H9 (cell line): ENCODE measurements around the gene TMTC1. TPM values are rescaled to one million over a fixed set of nuclear protein-coding genes. Genes with fewer than 3 reads are reported as not detected.

Experiments
- DNase-seq: peaks from one replicate; pipeline ENCODE4 v3.0.0-alpha.2; 2017
- H2AFZ ChIP-seq: one replicate; pipeline ENCODE4 v1.6.1; 2013; ENCODE audit warnings: mild to moderate bottlenecking, low read length, control low read depth, moderate library complexity
- H2AK5ac ChIP-seq: 2 replicates; pipeline ENCODE4 v1.6.1; 2013; ENCODE audit warnings: low read length, control low read depth, mixed read lengths; ENCODE audit not compliant: insufficient read length
- H2BK120ac ChIP-seq: one replicate; pipeline ENCODE4 v1.6.1; 2013; ENCODE audit warnings: low read depth, mild to moderate bottlenecking, low read length, control low read depth, inconsistent platforms; ENCODE audit not compliant: poor library complexity, severe bottlenecking
- H2BK12ac ChIP-seq: 2 replicates; pipeline ENCODE4 v1.6.1; 2013; ENCODE audit warnings: low read length, control low read depth, mixed read lengths, low read depth; ENCODE audit not compliant: insufficient read length
- H2BK15ac ChIP-seq: 2 replicates; pipeline ENCODE4 v1.6.1; 2013; ENCODE audit warnings: low read depth, low read length, control low read depth
- H2BK20ac ChIP-seq: one replicate; pipeline ENCODE4 v1.6.1; 2013; ENCODE audit warnings: low read depth, mild to moderate bottlenecking, low read length, control low read depth, inconsistent platforms; ENCODE audit not compliant: poor library complexity, severe bottlenecking
- H2BK5ac ChIP-seq: 2 replicates; pipeline ENCODE4 v1.6.1; 2013; ENCODE audit warnings: low read length, control low read depth, mixed read lengths; ENCODE audit not compliant: insufficient read length
- H3K14ac ChIP-seq: 2 replicates; pipeline ENCODE4 v1.6.1; 2013; ENCODE audit warnings: low read length, control low read depth; ENCODE audit not compliant: insufficient read depth
- H3K18ac ChIP-seq: 2 replicates; pipeline ENCODE4 v1.6.1; 2013; ENCODE audit warnings: low read depth, mild to moderate bottlenecking, mixed read lengths, low read length, control low read depth; ENCODE audit not compliant: insufficient read length
- H3K23ac ChIP-seq: 2 replicates; pipeline ENCODE4 v1.6.1; 2013; ENCODE audit warnings: low read length, control low read depth, mixed read lengths, low read depth; ENCODE audit not compliant: insufficient read length
- H3K23me2 ChIP-seq: 2 replicates; pipeline ENCODE4 v1.6.1; 2013; ENCODE audit warnings: low read depth, mild to moderate bottlenecking, mixed read lengths, low read length, control low read depth; ENCODE audit not compliant: insufficient read length, poor library complexity, severe bottlenecking
- H3K27ac ChIP-seq: 2 replicates; pipeline ENCODE4 v1.5.1; 2013; ENCODE audit warnings: low read length, control low read depth, mixed read lengths, low read depth; ENCODE audit not compliant: insufficient read length
- H3K27me3 ChIP-seq: 2 replicates; pipeline ENCODE4 v1.6.1; 2013; ENCODE audit warnings: low read length, control low read depth, inconsistent platforms; ENCODE audit not compliant: insufficient read depth
- H3K4ac ChIP-seq: 2 replicates; pipeline ENCODE4 v1.6.1; 2013; ENCODE audit warnings: low read depth, mild to moderate bottlenecking, control low read depth, inconsistent platforms, low read length, moderate library complexity
- H3K4me1 ChIP-seq: 2 replicates; pipeline ENCODE4 v1.6.1; 2013; ENCODE audit warnings: low read length, control low read depth, inconsistent platforms; ENCODE audit not compliant: insufficient read depth
- H3K4me2 ChIP-seq: 2 replicates; pipeline ENCODE4 v1.6.1; 2013; ENCODE audit warnings: low read length, control low read depth, mixed read lengths; ENCODE audit not compliant: insufficient read length, insufficient read depth
- H3K56ac ChIP-seq: 2 replicates; pipeline ENCODE4 v1.6.1; 2013; ENCODE audit warnings: low read depth, mild to moderate bottlenecking, mixed read lengths, low read length, control low read depth; ENCODE audit not compliant: insufficient read length
- H3K79me1 ChIP-seq: 2 replicates; pipeline ENCODE4 v1.6.1; 2013; ENCODE audit warnings: low read depth, mild to moderate bottlenecking, moderate library complexity, low read length, control low read depth, inconsistent platforms; ENCODE audit not compliant: insufficient read depth, poor library complexity, severe bottlenecking
- H3K79me2 ChIP-seq: 2 replicates; pipeline ENCODE4 v1.6.1; 2013; ENCODE audit warnings: low read length, control low read depth, inconsistent platforms; ENCODE audit not compliant: insufficient read depth
- H3K9ac ChIP-seq: 2 replicates; pipeline ENCODE4 v1.6.1; 2013; ENCODE audit warnings: low read length, control low read depth, mixed read lengths; ENCODE audit not compliant: insufficient read length; ENCODE audit errors: extremely low read depth
- H3K9me3 ChIP-seq: one replicate; pipeline ENCODE4 v1.6.1; 2013; ENCODE audit warnings: low read depth, low read length, inconsistent platforms; ENCODE audit not compliant: control insufficient read depth
- H3T11ph ChIP-seq: one replicate; pipeline ENCODE4 v1.6.1; 2013; ENCODE audit warnings: mild to moderate bottlenecking, low read length, control low read depth, inconsistent platforms
- H4K20me1 ChIP-seq: one replicate; pipeline ENCODE4 v1.6.1; 2013; ENCODE audit not compliant: control insufficient read depth, insufficient read length, insufficient read depth
- H4K5ac ChIP-seq: 2 replicates; pipeline ENCODE4 v1.6.1; 2013; ENCODE audit warnings: low read depth, mild to moderate bottlenecking, mixed read lengths, low read length, control low read depth; ENCODE audit not compliant: insufficient read length
- H4K8ac ChIP-seq: replicated peaks from 2 replicates; pipeline ENCODE4 v1.6.1; 2013; ENCODE audit warnings: low read length, control low read depth, mixed read lengths, low read depth; ENCODE audit not compliant: insufficient read length
- H4K91ac ChIP-seq: 2 replicates; pipeline ENCODE4 v1.6.1; 2013; ENCODE audit warnings: low read depth, mild to moderate bottlenecking, moderate library complexity, mixed read lengths, low read length, control low read depth; ENCODE audit not compliant: insufficient read length
- H3K27ac Mint-ChIP-seq, 3 experiments: 2 replicates in 2 of 3; 3 replicates in 1 of 3; pipeline ENCODE4 v1.8.0; 2020 to 2021; ENCODE audit warnings: mixed read lengths in 3 of 3, mild to moderate bottlenecking in 1 of 3, moderate library complexity in 1 of 3
- H3K27me3 Mint-ChIP-seq: 2 replicates; pipeline ENCODE4 v1.8.0; 2021; ENCODE audit warnings: low read depth, mild to moderate bottlenecking, moderate library complexity, mixed read lengths
- H3K36me3 Mint-ChIP-seq, 3 experiments: 2 replicates in 2 of 3; 3 replicates in 1 of 3; pipeline ENCODE4 v1.8.0; 2020 to 2021; ENCODE audit warnings: low read depth in 3 of 3, mixed read lengths in 3 of 3; ENCODE audit not compliant: insufficient read depth in 1 of 3
- H3K4me1 Mint-ChIP-seq, 2 experiments: 2 replicates each; pipeline ENCODE4 v1.8.0; 2020; ENCODE audit warnings: mixed read lengths in 2 of 2
- H3K4me3 Mint-ChIP-seq, 2 experiments: 2 replicates in 1 of 2; 3 replicates in 1 of 2; pipeline ENCODE4 v1.8.0; 2020 to 2021; ENCODE audit warnings: mild to moderate bottlenecking in 2 of 2, mixed read lengths in 2 of 2, moderate library complexity in 1 of 2
- H3K9me3 Mint-ChIP-seq, 2 experiments: 2 replicates in 1 of 2; 3 replicates in 1 of 2; pipeline ENCODE4 v1.8.0; 2020; ENCODE audit warnings: mild to moderate bottlenecking in 2 of 2, mixed read lengths in 2 of 2, moderate library complexity in 1 of 2
- CTCF ChIP-seq: fragments of 200-600 bp; sonication (generic); conservative IDR thresholded peaks from 3 replicates; pipeline ENCODE4 v1.8.0; 2021; ENCODE audit warnings: antibody characterized with exemption, mild to moderate bottlenecking
- WGBS: extraction: QIAGEN DNeasy Blood & Tissue Kit; methylation state at CpG from one replicate; pipeline ENCODE4 v1.1.7; 2013; ENCODE audit warnings: missing lambda C conversion rate, low lambda C conversion rate, mixed read lengths; ENCODE audit not compliant: insufficient read length; ENCODE audit errors: extremely low coverage; 5-methylcytosine and 5-hydroxymethylcytosine counted together
- total RNA-seq: library from RNA; stranded (reverse); gene quantifications from 2 replicates; pipeline ENCODE4 v1.2.1, GENCODE V29; 2021

Gene TMTC1
- total RNA-seq, 1 experiment from 2014 or later = 16.1 TPM

GRCh38 chr12:29531471-29531870 is 252.3 kb downstream of the TMTC1 start:
- H3K18ac ChIP-seq = no peak overlapping the region
- H3K23me2 ChIP-seq = no peaks in the 10 kb centered on the region
- no peak overlapping the region for H3K4me2 ChIP-seq
- no peak for TF ChIP-seq CTCF
- no peak overlapping the region for H3K14ac ChIP-seq
- no peak overlapping the region for H3K9ac ChIP-seq
- H4K8ac ChIP-seq = no peak overlapping the region
- H3K79me1 ChIP-seq = no peaks in the 10 kb centered on the region
- no peak overlapping the region for H4K5ac ChIP-seq
- H3K27ac ChIP-seq = no peak overlapping the region
- Mint-ChIP-seq H3K4me3 (no peak overlapping the region), H3K27me3 (no peaks in the 10 kb centered on the region), H3K36me3 (no peaks in the 10 kb centered on the region; a peak in 1 of 7 replicates), H3K27ac (no peak overlapping the region), H3K9me3 (no peaks in the 10 kb centered on the region), H3K4me1 (0 out of 4 replicates have a peak, but pooled peaks cover 0 to 3% of the 10 kb centered on the region in 2 experiments)
- no peak for DNase-seq
- H2BK5ac ChIP-seq = no peak overlapping the region
- no peak overlapping the region for H3K23ac ChIP-seq
- H3K56ac ChIP-seq = no peak overlapping the region
- no peaks in the 10 kb centered on the region for H3K9me3 ChIP-seq
- H2BK20ac ChIP-seq = no peak overlapping the region
- no peak overlapping the region for H4K91ac ChIP-seq
- H3K79me2 ChIP-seq = no peaks in the 10 kb centered on the region
- no CpG with 5 or more reads among the region's 1 CpG for WGBS
- H3T11ph ChIP-seq = no peak overlapping the region
- H2BK15ac ChIP-seq = no peak overlapping the region
- no peaks in the 10 kb centered on the region for H3K4me1 ChIP-seq
- H2AFZ ChIP-seq = no peak overlapping the region
- no peaks in the 10 kb centered on the region for H3K27me3 ChIP-seq
- H4K20me1 ChIP-seq = no peaks in the 10 kb centered on the region
- no peak overlapping the region for H3K4ac ChIP-seq
- H2BK12ac ChIP-seq = no peak overlapping the region
- H2BK120ac ChIP-seq = no peak overlapping the region
- H2AK5ac ChIP-seq = no peak overlapping the region
